Stomach (tissue), 4 donors: Measurements from ENCODE around the gene GPR176.

Experiments
- CTCF ChIP-seq, 7 experiments: fragments of 450-650 bp in 4 of 7; fragments of 200-600 bp in 3 of 7; sonication (generic) in 3 of 7; IDR thresholded peaks; one replicate each; pipeline ENCODE4 v1.5.1; 2016 to 2019; ENCODE audit warnings: antibody characterized with exemption in 7 of 7, control low read depth in 2 of 7, mild to moderate bottlenecking in 1 of 7
- EP300 ChIP-seq: sonication (generic); formaldehyde crosslinking; IDR thresholded peaks from one replicate; pipeline ENCODE4 v1.6.1; 2017; ENCODE audit warnings: antibody characterized with exemption
- POLR2A ChIP-seq, 4 donors: fragments of 450-650 bp; IDR thresholded peaks; one replicate each; pipeline ENCODE4 v1.6.1; 2016; ENCODE audit warnings: antibody characterized with exemption in 4 of 4, control low read depth in 2 of 4, mild to moderate bottlenecking in 1 of 4, moderate library complexity in 1 of 4

GRCh38 chr15:39774688-39775267 is 145.3 kb downstream of the GPR176 start:
- TF ChIP-seq CTCF (IDR thresholded peaks at IDR 0.05), result no peak
- no peak for TF ChIP-seq POLR2A (IDR thresholded peaks at IDR 0.05)
- no peak for TF ChIP-seq EP300
